ENCODE measurements around the gene TSPAN31. TPM values are rescaled to one million over a fixed set of nuclear protein-coding genes. Genes with fewer than 3 reads are reported as not detected.

TSPAN31 gene
- total and polyA plus RNA-seq, 2 of the 8 experiments (the other 6 are each of a cell fraction or from before 2014, with no cell fraction given): 15.8 to 31.4 TPM

DNA sequence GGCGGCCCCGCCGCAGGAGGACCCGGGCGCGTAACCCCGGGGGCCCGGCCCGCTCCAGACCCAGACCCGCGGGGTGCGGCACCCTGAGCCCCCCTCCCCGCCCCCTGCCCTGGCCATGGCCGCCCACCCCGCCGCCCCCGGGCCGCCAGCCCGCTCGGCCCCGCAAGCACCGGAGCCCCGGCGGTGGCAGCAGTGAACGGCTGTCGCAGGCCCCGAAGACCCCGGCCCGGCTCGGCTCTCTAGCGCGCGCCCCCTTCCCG, 10.3 kb downstream of the TSPAN31 start:
- Histone ChIP-seq H2BK15ac (ENCODE audit: low read length) (no peak overlapping the region), H3K56ac (replicated peaks; ENCODE audit: insufficient read length, low read depth, low read length) (no peak overlapping the region), H2BK20ac (ENCODE audit: low read length) (no peak overlapping the region), H3K14ac (ENCODE audit: insufficient read length) (no peak overlapping the region), H3K4me1 (replicated peaks in 1 of 4; ENCODE audit: control insufficient read depth in 3 of 4, insufficient read depth in 4 of 4, low read length in 3 of 4) (peaks cover 3 to 26% (median 7%) of the 10 kb centered on the region in 4 experiments; a peak in 6 of 7 replicates), H3K4me3 (ENCODE audit: extremely low read depth in 1 of 4, insufficient read depth in 2 of 4, low read depth in 3 of 4, low read length in 4 of 4) (peak overlapping the region; percentile 25 to 96 (median 56); a peak in 6 of 8 replicates), H3K4ac (replicated peaks; ENCODE audit: insufficient read length, low read depth, low read length) (no peak overlapping the region), H4K8ac (ENCODE audit: extremely low read depth, insufficient read depth, low read length) (no peak overlapping the region), H2BK12ac (ENCODE audit: low read depth, low read length) (no peak overlapping the region), H3K9ac (replicated peaks in 1 of 4; ENCODE audit: extremely low read depth in 1 of 4, low read depth in 3 of 4, low read length in 3 of 4) (no peak overlapping the region), H3K27me3 (replicated peaks in 1 of 4; ENCODE audit: control insufficient read depth in 3 of 4, extremely low read depth in 1 of 4, insufficient read depth in 3 of 4, low read length in 3 of 4) (peaks cover 8 to 33% (median 26%) of the 10 kb centered on the region in 4 experiments), H2BK5ac (ENCODE audit: low read depth, low read length) (no peak overlapping the region), H3K79me2 (ENCODE audit: control insufficient read depth in 1 of 2, insufficient read depth in 2 of 2, low read length in 2 of 2) (peaks cover 12 to 19% of the 10 kb centered on the region in 2 experiments), H3K23ac (ENCODE audit: insufficient read length) (no peak overlapping the region), H2AK5ac (ENCODE audit: low read depth, low read length) (no peak overlapping the region), H3K4me2 (ENCODE audit: insufficient read depth in 1 of 2, low read depth in 2 of 2, low read length in 2 of 2) (peak overlapping the region in 1 of 2 experiments; percentile 99; a peak in 2 of 4 replicates), H3K9me3 (ENCODE audit: insufficient read depth in 2 of 2, low read depth in 1 of 2, low read length in 1 of 2) (no peaks in the 10 kb centered on the region), H2BK120ac (replicated peaks; ENCODE audit: low read depth, low read length) (no peak overlapping the region), H4K20me1 (replicated peaks in 1 of 2; ENCODE audit: control insufficient read depth in 1 of 2, insufficient read depth in 2 of 2, low read length in 2 of 2) (peaks cover 3 to 14% of the 10 kb centered on the region in 2 experiments), H4K5ac (ENCODE audit: insufficient read length, low read depth, low read length) (no peak overlapping the region), H2AFZ (ENCODE audit: low read length) (no peak overlapping the region), H3K79me1 (ENCODE audit: low read depth, low read length) (peaks cover 15% of the 10 kb centered on the region; the same call in 1 of the 2 replicates), H3K18ac (ENCODE audit: extremely low read depth, low read length) (no peak overlapping the region), H3K27ac (ENCODE audit: low read depth, low read length) (no peak overlapping the region), H3K23me2 (ENCODE audit: low read depth, low read length) (peaks cover 18% of the 10 kb centered on the region), H3K36me3 (ENCODE audit: control insufficient read depth in 2 of 4, insufficient read depth in 4 of 4, low read length in 3 of 4) (peaks cover 3 to 10% (median 8%) of the 10 kb centered on the region in 4 experiments; a peak in 6 of 8 replicates), H4K91ac (replicated peaks; ENCODE audit: insufficient read length, low read length) (no peak overlapping the region)
- DNase-seq (ENCODE audit: low read depth in 1 of 2, low spot score in 2 of 2) (no peak), FAIRE-seq (no peak)
- no CpG with 5 or more reads among the region's 34 CpGs for WGBS, 2 experiments (ENCODE audit: extremely low coverage in 1 of 2, insufficient coverage in 1 of 2, insufficient read length in 1 of 2, insufficient replicate concordance in 2 of 2, low coverage in 1 of 2, low lambda C conversion rate in 2 of 2, missing lambda C conversion rate in 1 of 2)
- POLR2A ChIA-PET (ENCODE audit: partially characterized antibody): interaction anchor here (1.0 to 3.3 kb wide), 4 partner anchors 10 to 235 kb away, joined by 3 to 25 read pairs (median 6); partner anchors contain the start of genes DDIT3, EEF1AKMT3, METTL1 and TSPAN31
- CTCF ChIA-PET (ENCODE audit: partially characterized antibody): interaction anchor here (1.0 to 1.4 kb wide), 2 partner anchors 39 to 135 kb away, joined by 3 to 5 read pairs; no protein-coding TSS in a partner anchor
- TF ChIP-seq E2F6 (IDR thresholded peaks at IDR 0.05): no peak
- TF ChIP-seq SIX5 (IDR thresholded peaks at IDR 0.05; ENCODE audit: low read depth, low read length): no peak
- TF ChIP-seq SRF (IDR thresholded peaks at IDR 0.05; ENCODE audit: low read depth, low read length): no peak
- TF ChIP-seq PHF8 (conservative IDR thresholded peaks at IDR 0.05; ENCODE audit: low read depth, low read length): no peak
- TF ChIP-seq, protein P1, sequence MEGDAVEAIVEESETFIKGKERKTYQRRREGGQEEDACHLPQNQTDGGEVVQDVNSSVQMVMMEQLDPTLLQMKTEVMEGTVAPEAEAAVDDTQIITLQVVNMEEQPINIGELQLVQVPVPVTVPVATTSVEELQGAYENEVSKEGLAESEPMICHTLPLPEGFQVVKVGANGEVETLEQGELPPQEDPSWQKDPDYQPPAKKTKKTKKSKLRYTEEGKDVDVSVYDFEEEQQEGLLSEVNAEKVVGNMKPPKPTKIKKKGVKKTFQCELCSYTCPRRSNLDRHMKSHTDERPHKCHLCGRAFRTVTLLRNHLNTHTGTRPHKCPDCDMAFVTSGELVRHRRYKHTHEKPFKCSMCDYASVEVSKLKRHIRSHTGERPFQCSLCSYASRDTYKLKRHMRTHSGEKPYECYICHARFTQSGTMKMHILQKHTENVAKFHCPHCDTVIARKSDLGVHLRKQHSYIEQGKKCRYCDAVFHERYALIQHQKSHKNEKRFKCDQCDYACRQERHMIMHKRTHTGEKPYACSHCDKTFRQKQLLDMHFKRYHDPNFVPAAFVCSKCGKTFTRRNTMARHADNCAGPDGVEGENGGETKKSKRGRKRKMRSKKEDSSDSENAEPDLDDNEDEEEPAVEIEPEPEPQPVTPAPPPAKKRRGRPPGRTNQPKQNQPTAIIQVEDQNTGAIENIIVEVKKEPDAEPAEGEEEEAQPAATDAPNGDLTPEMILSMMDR (IDR thresholded peaks at IDR 0.05; ENCODE audit: control extremely low read depth in 1 of 3, insufficient read depth in 1 of 3, low read depth in 1 of 3, low read length in 3 of 3): no peak
- TF ChIP-seq ASH2L (IDR thresholded peaks at IDR 0.05; ENCODE audit: low read length): no peak
- no peak for TF ChIP-seq SAP30 (IDR thresholded peaks at IDR 0.05; ENCODE audit: insufficient read depth, insufficient replicate concordance, low read length)
- no peak for TF ChIP-seq BRCA1 (IDR thresholded peaks at IDR 0.05; ENCODE audit: low read depth, low read length)
- no peak for TF ChIP-seq RNF2 (IDR thresholded peaks at IDR 0.05; ENCODE audit: borderline replicate concordance, low read depth, low read length, missing control alignments, poor library complexity, severe bottlenecking)
- TF ChIP-seq CBX5 (IDR thresholded peaks at IDR 0.05; ENCODE audit: low read depth, low read length): no peak

Measured in H1 (cell line).